Smooth muscle cell (in vitro differentiated cells): Measurements from ENCODE around the gene GALT. TPM values are rescaled to one million over a fixed set of nuclear protein-coding genes. Genes with fewer than 3 reads are reported as not detected.

Source experiments
- DNase-seq: peaks from one replicate; lab custom pipeline; 2025; ENCODE audit not compliant: unreplicated experiment; lab: John Stamatoyannopoulos, UW
- H2AFZ ChIP-seq: fragments of 200-600 bp; sonication (generic); 2 replicates; pipeline ENCODE4 v1.6.0; 2016; ENCODE audit warnings: antibody characterized with exemption, low read depth, mild to moderate bottlenecking
- H3F3A ChIP-seq: fragments of 200-600 bp; sonication (generic); 2 replicates; pipeline ENCODE4 v1.6.0; 2017; ENCODE audit warnings: antibody characterized with exemption, low read depth
- H3K27ac ChIP-seq: fragments of 200-600 bp; sonication (generic); 2 replicates; pipeline ENCODE4 v1.5.1; 2016; ENCODE audit warnings: low read depth, mild to moderate bottlenecking
- H3K27me3 ChIP-seq: fragments of 200-600 bp; sonication (generic); 2 replicates; pipeline ENCODE4 v1.6.1; 2016; ENCODE audit warnings: low read depth, mild to moderate bottlenecking
- H3K36me3 ChIP-seq: fragments of 200-600 bp; sonication (generic); 2 replicates; pipeline ENCODE4 v1.5.1; 2016; ENCODE audit warnings: low read depth
- H3K4me1 ChIP-seq: fragments of 200-600 bp; sonication (generic); 2 replicates; pipeline ENCODE4 v1.5.1; 2016; ENCODE audit warnings: low read depth
- H3K4me2 ChIP-seq: fragments of 200-600 bp; sonication (generic); 2 replicates; pipeline ENCODE4 v1.6.0; 2016; ENCODE audit warnings: mild to moderate bottlenecking
- H3K4me3 ChIP-seq: fragments of 200-600 bp; sonication (generic); 2 replicates; pipeline ENCODE4 v1.5.1; 2016; ENCODE audit warnings: mild to moderate bottlenecking
- H3K79me2 ChIP-seq: fragments of 200-600 bp; sonication (generic); 2 replicates; pipeline ENCODE4 v1.6.0; 2016; ENCODE audit warnings: low read depth, mild to moderate bottlenecking
- H3K9ac ChIP-seq: fragments of 200-600 bp; sonication (generic); 2 replicates; pipeline ENCODE4 v1.6.0; 2016; ENCODE audit warnings: low read depth
- H3K9me3 ChIP-seq: fragments of 200-600 bp; sonication (generic); replicated peaks from 2 replicates; pipeline ENCODE4 v1.5.1; 2016; ENCODE audit warnings: low read depth
- H4K20me1 ChIP-seq: fragments of 200-600 bp; sonication (generic); 2 replicates; pipeline ENCODE4 v1.6.0; 2016; ENCODE audit warnings: low read depth
- WGBS: methylation state at CpG from one replicate; pipeline ENCODE4 v1.1.7; 2016; ENCODE audit warnings: low lambda C conversion rate; 5-methylcytosine and 5-hydroxymethylcytosine counted together
- polyA plus RNA-seq: library from polyadenylated mRNA; unstranded; fragments of >200 nt; fragmentation: Nextera tagmentation; extraction: Ambion mirVana; gene quantifications from 2 replicates; pipeline ENCODE4 v1.2.1, GENCODE V29; 2016
- total RNA-seq: library from RNA; depleted of rRNA; stranded (reverse); fragments of >200 nt; gene quantifications from 2 replicates; pipeline ENCODE4 v1.2.3, GENCODE V29; 2014
- TF ChIP-seq, protein P1 (sequence below): fragments of 200-600 bp; sonication (generic); IDR thresholded peaks from 2 replicates; pipeline ENCODE4 v1.5.1; 2017; ENCODE audit warnings: borderline replicate concordance, mild to moderate bottlenecking, antibody characterized with exemption; ENCODE audit not compliant: insufficient read depth, poor library complexity, severe bottlenecking

GALT gene
- total and polyA plus RNA-seq, 2 experiments from 2014 or later: 32.9 to 46.4 TPM

DNA sequence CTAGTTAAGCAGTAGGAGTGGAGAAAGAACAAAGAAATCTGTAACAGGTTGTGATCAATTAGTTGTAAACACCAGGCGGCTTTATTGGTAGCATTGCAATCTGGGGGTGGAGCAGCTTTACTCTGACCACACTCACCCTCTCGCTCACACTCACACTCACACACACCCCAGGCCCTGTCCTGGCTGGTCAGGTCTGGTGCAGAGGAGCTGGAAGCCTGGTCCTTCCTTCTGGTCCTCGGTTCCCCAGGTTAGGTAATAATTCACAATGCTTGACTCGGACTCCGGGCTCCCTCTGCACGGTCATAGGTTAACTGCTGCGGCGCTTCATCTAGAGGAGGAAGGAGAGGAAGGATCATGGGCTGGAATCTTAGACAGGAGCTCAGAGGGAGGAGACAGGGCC lies 43.0 kb downstream of the GALT start:
- Histone ChIP-seq H3K27ac (no peak overlapping the region), H3F3A (no peaks in the 10 kb centered on the region), H3K4me1 (no peaks in the 10 kb centered on the region), H3K4me3 (no peak overlapping the region), H3K9me3 (no peaks in the 10 kb centered on the region), H3K4me2 (no peak overlapping the region), H4K20me1 (no peaks in the 10 kb centered on the region), H3K9ac (no peak overlapping the region), H2AFZ (no peak overlapping the region), H3K36me3 (no peaks in the 10 kb centered on the region), H3K27me3 (no peaks in the 10 kb centered on the region), H3K79me2 (no peaks in the 10 kb centered on the region)
- TF ChIP-seq, protein P1, sequence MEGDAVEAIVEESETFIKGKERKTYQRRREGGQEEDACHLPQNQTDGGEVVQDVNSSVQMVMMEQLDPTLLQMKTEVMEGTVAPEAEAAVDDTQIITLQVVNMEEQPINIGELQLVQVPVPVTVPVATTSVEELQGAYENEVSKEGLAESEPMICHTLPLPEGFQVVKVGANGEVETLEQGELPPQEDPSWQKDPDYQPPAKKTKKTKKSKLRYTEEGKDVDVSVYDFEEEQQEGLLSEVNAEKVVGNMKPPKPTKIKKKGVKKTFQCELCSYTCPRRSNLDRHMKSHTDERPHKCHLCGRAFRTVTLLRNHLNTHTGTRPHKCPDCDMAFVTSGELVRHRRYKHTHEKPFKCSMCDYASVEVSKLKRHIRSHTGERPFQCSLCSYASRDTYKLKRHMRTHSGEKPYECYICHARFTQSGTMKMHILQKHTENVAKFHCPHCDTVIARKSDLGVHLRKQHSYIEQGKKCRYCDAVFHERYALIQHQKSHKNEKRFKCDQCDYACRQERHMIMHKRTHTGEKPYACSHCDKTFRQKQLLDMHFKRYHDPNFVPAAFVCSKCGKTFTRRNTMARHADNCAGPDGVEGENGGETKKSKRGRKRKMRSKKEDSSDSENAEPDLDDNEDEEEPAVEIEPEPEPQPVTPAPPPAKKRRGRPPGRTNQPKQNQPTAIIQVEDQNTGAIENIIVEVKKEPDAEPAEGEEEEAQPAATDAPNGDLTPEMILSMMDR: no peak
- 96% methylated on average over 8 of the region's 8 CpGs for WGBS
- no peak for DNase-seq

DNA sequence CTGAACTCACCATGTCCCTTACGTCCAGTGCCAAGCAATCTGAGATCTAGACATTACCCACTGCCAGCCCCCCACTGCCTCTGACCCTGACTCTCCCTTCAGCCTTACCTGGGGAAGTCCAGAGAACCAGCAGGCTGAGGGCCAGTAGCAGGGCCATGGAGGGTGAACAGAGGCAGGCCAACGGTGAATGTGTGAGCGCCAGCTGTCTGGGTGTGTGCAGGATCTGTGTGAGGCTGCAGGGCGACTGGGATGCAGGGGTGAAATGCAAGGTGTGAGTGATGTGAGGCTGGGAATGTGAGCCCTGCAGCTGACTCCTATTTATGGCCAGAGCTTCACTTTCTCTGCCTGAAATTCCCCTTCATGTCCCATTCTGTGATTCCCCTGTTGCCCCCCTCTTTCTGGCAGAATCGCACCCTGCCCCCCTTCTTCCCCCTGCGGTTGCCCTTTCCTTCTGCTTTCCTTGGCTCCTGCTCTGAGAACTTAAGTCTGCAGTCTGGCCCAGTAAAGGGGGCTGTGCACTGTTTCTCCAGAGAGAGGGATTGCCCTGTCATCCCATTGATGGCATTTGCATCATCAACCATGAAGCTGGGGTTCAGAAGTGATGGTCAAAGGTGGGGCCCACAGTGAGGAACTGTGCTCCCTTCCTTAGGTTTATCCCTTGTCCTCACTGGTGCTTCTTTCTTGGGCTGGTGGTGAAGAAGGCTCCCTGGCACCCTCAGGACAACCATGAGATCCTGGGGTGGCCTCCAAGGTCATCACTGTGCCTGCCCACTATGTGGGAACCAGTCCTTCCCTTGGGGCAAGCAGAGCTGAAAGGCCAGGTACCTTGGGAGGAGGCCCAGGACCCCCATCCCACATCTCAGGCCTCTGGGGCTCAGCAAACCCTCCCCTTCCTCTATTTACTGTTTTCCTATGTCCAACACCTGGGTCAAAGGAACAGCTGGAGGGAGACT lies 44.8 kb downstream of the GALT start, which contains the start of gene CCL19:
CCL19 (minus strand) TSS at position 294 of the 953 bp plus-strand sequence; CDS start at position 157, 137 bp downstream.
- Histone ChIP-seq H3K4me1 (no peaks in the 10 kb centered on the region), H4K20me1 (no peaks in the 10 kb centered on the region), H3K27ac (no peak within 1 kb of the TSS), H3K27me3 (no peaks in the 10 kb centered on the region), H3K79me2 (no peaks in the 10 kb centered on the region), H3K36me3 (no peaks in the 10 kb centered on the region), H3K4me3 (no peak within 1 kb of the TSS), H3K4me2 (no peak within 1 kb of the TSS), H3K9me3 (no peaks in the 10 kb centered on the region), H3K9ac (no peak within 1 kb of the TSS), H3F3A (no peaks in the 10 kb centered on the region), H2AFZ (no peak within 1 kb of the TSS)
- 93% methylated on average over 6 of the region's 6 CpGs for WGBS
- TF ChIP-seq, protein P1: no peak
- DNase-seq: no peak

DNA sequence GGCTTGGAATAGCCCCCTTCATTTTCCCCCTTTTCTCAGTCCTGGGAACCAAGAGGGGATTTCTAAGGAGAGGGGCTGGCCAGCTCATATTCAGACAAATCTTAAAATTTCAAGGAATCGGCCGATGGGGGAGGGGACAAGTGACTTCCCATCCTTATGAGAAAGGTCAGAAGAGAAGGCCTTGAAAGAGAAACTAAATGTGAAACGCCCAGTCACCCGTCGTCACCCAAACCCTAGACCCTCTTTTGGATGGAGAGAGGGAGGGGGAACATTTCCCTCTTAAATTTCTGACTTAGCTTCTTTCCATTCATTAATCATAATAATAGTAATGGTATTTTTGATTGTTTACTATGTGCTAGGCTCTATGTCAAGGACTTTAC lies 45.5 kb downstream of the GALT start:
- DNase-seq: no peak

More for the DNA sequence above, 45.5 kb downstream of the GALT start:
- 95% methylated on average over 5 of the region's 5 CpGs for WGBS
- Histone ChIP-seq H3K27me3 (no peaks in the 10 kb centered on the region), H3K9me3 (no peaks in the 10 kb centered on the region), H3K4me2 (no peak overlapping the region), H4K20me1 (no peaks in the 10 kb centered on the region), H3K79me2 (no peaks in the 10 kb centered on the region), H3K27ac (no peak overlapping the region), H2AFZ (no peak overlapping the region), H3K9ac (no peak overlapping the region), H3K4me1 (no peaks in the 10 kb centered on the region), H3F3A (no peaks in the 10 kb centered on the region), H3K4me3 (no peak overlapping the region), H3K36me3 (no peaks in the 10 kb centered on the region)
- TF ChIP-seq, protein P1: no peak
